ENCODE measurements around the gene SLTM.
"Not testable (repeated sequence)": the region's sequence is repeated elsewhere in the genome, so short reads cannot be mapped to it uniquely, and the experiment has no call there.

SLTM gene

DNA sequence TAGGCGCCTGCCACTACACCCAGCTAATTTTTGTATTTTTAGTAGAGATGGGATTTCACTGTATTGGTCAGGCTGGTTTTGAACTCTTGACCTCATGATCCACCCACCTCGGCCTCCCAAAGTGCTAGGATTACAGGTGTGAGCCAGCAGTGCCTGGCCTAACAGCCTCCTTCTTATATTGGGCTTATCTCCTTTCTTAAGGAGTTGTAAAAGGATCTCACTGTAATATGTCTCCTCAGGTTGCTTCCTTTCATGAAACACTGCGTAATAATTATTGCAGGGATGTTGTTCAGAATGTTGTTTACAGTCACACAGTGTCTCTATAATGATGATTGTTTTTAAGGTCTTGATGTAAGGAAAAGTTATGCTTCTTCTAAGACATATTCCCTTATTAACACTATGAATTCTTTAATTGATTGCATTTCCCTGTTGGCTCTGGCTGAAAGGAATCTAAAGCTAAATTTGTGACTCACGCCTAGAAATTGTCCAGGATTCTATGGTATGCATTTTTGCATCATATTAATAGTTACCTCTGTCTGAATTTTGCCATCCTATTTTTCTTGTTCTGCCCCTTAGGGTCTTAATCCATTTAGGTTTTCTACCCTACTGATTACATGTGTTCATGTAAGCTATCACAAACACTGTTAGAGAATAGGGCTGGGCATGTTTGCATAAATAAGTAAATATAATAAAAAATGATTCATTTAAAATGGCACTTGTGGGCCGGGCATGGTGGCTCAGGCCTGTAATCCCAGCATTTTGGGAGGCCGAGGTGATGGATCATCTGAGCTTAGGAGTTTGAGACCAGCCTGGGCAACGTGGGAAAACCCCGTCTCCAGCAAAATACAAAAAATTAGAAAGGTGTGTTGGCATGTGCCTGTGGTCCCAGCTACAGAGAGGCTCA is 29.4 kb upstream of the SLTM start:
- no peak overlapping the region for H3K4me3 ChIP-seq
- TF ChIP-seq EZH2 (IDR thresholded peaks at IDR 0.05) (no peak), FOXP2 (optimal IDR thresholded peaks at IDR 0.05; ENCODE audit: control extremely low read depth, extremely low read length, insufficient read depth) (no peak), POLR2AphosphoS5 (IDR thresholded peaks at IDR 0.05; ENCODE audit: borderline replicate concordance, low read depth, low read length) (no peak)
- H3K9ac ChIP-seq (ENCODE audit: insufficient read length), result no peak overlapping the region
- DNase-seq (ENCODE audit: low read depth, low spot score), result no peak
- no peak overlapping the region for H3K27ac ChIP-seq
- no peaks in the 10 kb centered on the region for H3K36me3 ChIP-seq (ENCODE audit: insufficient read depth, low read length)
- no peaks in the 10 kb centered on the region for H3K9me3 ChIP-seq (ENCODE audit: low read depth, low read length)

DNA sequence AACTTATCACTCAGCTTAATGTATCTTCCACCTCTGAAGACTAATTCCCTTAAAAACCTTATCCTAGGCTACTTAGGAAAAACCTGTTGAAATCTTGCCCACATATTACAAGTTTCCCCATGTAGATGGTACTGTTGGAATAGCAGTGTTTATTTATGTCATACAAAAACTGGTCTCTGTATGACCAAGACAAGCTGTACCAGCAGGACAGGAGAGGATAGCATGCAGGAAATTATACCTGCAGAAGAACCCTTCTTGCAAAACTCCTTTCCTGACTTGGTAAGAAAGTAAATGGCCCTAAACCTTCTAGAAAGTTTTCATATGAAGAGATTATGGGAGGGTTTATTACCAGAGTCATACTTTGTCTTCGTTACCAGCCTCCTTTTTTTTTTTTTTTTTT is 28.7 kb upstream of the SLTM start:
- Histone ChIP-seq H3K9ac (ENCODE audit: insufficient read length) (no peak overlapping the region), H3K9me3 (ENCODE audit: low read depth, low read length) (no peaks in the 10 kb centered on the region), H3K4me3 (no peak overlapping the region), H3K27ac (no peak overlapping the region), H3K36me3 (ENCODE audit: insufficient read depth, low read length) (no peaks in the 10 kb centered on the region)
- TF ChIP-seq FOXP2 (optimal IDR thresholded peaks at IDR 0.05; ENCODE audit: control extremely low read depth, extremely low read length, insufficient read depth) (no peak), EZH2 (IDR thresholded peaks at IDR 0.05) (no peak), POLR2AphosphoS5 (IDR thresholded peaks at IDR 0.05; ENCODE audit: borderline replicate concordance, low read depth, low read length) (no peak)
- no peak for DNase-seq (ENCODE audit: low read depth, low spot score)

DNA sequence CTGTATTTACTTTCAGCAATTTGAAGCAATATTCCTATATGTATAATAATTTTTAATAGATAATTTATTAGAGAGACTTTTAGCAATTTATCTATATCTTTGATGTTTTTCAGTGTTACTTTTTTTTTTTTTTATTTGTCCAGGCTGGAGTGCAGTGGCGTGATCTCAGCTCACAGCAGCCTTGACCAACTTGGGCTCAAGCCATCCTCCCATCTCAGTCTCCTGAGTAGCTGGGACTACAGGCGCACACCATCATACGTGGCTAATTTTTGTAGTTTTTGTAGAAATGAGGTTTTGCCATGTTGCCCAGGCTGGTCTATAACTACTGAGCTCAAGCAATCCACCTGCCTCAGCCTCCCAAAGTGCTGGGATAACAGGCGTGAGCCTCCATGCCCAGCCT is 25.3 kb upstream of the SLTM start:
- Histone ChIP-seq H3K36me3 (ENCODE audit: insufficient read depth, low read length) (no peaks in the 10 kb centered on the region), H3K9ac (ENCODE audit: insufficient read length) (no peak overlapping the region)
- no peak for DNase-seq (ENCODE audit: low read depth, low spot score)

DNA sequence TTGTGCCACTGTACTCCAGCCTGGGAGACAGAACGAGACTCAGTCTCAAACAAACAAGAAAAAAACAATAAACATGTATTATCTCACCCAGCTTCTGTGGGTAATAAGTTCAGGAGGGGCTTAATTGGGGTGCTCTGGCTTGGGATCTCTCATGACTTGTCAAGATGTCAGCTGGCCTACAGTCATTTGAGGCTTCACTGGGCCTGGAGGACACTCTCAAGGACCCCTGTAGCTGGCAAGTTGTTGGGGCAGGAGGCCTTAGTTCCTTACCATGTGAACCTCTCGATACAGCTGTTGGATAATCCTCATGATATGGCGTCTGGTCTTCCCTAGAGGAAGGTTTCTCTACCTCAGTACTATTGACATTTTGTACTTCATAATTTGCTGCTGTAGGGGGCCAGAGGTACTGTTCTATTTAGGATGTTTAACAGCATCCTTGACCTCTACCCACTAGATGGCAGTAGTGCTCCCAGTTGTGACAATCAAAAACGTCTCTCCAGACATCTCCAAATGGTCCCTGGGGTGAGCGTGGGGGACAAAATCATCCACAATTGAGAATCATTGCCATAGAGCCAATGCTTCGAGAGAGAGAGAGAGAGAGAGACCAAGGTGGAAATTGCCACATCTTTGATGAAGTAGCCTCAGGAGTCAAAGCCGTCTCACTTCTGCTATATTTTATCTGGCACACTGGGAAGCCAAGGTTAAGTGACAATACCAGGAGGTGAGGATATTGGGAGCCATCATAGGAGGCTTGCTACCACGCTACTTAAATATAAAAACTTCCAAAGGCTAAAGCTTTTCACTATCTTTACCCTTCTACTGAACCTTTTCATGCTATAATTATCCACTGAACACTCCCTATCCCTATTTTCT is 23.9 kb upstream of the SLTM start:
- DNase-seq (ENCODE audit: low read depth, low spot score), result no peak

More for the DNA sequence above, 25.3 kb upstream of the SLTM start:
- Histone ChIP-seq H3K9me3 (ENCODE audit: low read depth, low read length) (no peaks in the 10 kb centered on the region), H3K4me3 (no peak overlapping the region), H3K27ac (no peak overlapping the region)
- TF ChIP-seq POLR2AphosphoS5 (IDR thresholded peaks at IDR 0.05; ENCODE audit: borderline replicate concordance, low read depth, low read length), result no peak

DNA sequence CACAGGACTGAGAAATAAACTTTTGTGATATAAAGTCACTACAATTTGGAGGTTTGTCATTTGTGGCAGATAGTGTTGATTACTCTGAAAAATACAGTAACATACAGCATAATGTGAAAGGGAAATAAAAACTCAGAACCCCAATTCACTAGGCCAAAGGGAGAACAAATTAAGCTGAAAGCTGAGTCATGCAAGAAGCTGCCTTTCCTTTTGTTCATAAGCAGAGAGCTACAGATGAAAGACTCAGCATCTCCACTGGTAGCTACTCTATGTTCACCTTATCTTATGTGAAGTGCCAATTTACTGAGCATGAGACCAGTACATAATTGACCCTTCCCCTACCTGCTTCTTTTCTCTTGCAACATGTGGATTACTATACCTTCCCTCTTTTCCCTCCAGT is 19.3 kb upstream of the SLTM start:
- Histone ChIP-seq H3K36me3 (ENCODE audit: insufficient read depth, low read length) (no peaks in the 10 kb centered on the region), H3K9ac (ENCODE audit: insufficient read length) (no peak overlapping the region), H3K27ac (no peak overlapping the region), H3K4me3 (no peak overlapping the region), H3K9me3 (ENCODE audit: low read depth, low read length) (no peaks in the 10 kb centered on the region)
- TF ChIP-seq EZH2 (IDR thresholded peaks at IDR 0.05), result no peak
- TF ChIP-seq FOXP2 (optimal IDR thresholded peaks at IDR 0.05; ENCODE audit: control extremely low read depth, extremely low read length, insufficient read depth), result no peak
- no peak for TF ChIP-seq POLR2AphosphoS5 (IDR thresholded peaks at IDR 0.05; ENCODE audit: borderline replicate concordance, low read depth, low read length)
- no peak for DNase-seq (ENCODE audit: low read depth, low spot score)

More for the DNA sequence above, 23.9 kb upstream of the SLTM start:
- Histone ChIP-seq H3K4me3 (no peak overlapping the region), H3K9me3 (ENCODE audit: low read depth, low read length) (no peaks in the 10 kb centered on the region), H3K27ac (no peak overlapping the region), H3K9ac (ENCODE audit: insufficient read length) (no peak overlapping the region), H3K36me3 (ENCODE audit: insufficient read depth, low read length) (no peaks in the 10 kb centered on the region)
- no peak for TF ChIP-seq FOXP2 (optimal IDR thresholded peaks at IDR 0.05; ENCODE audit: control extremely low read depth, extremely low read length, insufficient read depth)
- no peak for TF ChIP-seq EZH2 (IDR thresholded peaks at IDR 0.05)
- no peak for TF ChIP-seq POLR2AphosphoS5 (IDR thresholded peaks at IDR 0.05; ENCODE audit: borderline replicate concordance, low read depth, low read length)

DNA sequence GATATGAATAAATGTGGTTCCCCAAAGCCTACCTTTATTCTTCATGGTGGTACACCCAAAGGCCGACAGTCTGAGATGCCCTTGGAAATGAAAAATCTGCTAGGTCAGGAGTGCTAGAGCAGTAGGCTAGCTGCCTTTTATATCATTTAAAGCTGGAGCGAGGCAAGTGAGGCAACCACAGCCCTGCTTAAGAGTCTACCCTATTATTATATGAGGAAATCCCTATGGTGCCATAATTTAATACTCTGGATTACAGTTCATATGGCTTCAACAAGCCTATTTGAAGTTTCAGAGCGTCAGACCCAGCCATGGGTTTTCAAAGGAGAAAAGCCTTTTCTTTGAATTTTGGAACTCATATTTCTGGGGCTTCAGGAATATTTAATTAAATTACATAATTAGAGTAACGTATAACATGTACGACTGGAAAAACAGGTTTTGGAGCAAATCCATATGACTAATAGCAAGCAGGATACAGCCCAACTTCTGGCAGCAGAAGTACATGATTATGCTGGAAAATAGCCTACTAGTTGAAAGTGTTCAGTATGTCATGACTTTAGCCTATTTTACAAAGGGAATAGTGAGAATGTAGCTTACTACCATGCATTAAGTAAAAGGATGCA is 18.0 kb upstream of the SLTM start:
- no peak for DNase-seq (ENCODE audit: low read depth, low spot score)

DNA sequence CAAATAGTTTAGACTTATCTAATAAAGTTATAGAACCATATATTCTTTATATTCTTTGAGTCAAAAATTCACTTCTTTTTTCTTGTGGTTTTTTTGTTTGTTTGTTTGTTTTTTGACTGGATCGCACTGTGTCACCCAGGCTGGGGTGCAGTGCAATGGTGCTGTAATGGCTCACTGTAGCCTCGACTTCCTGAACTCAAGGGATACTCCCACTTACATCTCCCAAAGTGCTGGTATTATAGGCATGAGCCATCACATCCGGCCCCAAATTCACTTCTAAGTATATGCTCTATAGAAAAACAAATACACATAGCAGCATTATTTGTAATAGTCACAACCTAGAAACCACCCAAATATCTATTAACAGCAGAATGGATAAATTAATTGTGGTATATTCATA is 13.7 kb upstream of the SLTM start:
- Histone ChIP-seq H3K9ac (ENCODE audit: insufficient read length) (no peak overlapping the region), H3K36me3 (ENCODE audit: insufficient read depth, low read length) (no peaks in the 10 kb centered on the region), H3K4me3 (no peak overlapping the region), H3K9me3 (ENCODE audit: low read depth, low read length) (no peaks in the 10 kb centered on the region), H3K27ac (no peak overlapping the region)
- TF ChIP-seq EZH2 (IDR thresholded peaks at IDR 0.05) (no peak), FOXP2 (optimal IDR thresholded peaks at IDR 0.05; ENCODE audit: control extremely low read depth, extremely low read length, insufficient read depth) (no peak), POLR2AphosphoS5 (IDR thresholded peaks at IDR 0.05; ENCODE audit: borderline replicate concordance, low read depth, low read length) (no peak)
- no peak for DNase-seq (ENCODE audit: low read depth, low spot score)

More for the DNA sequence above, 18.0 kb upstream of the SLTM start:
- Histone ChIP-seq H3K36me3 (ENCODE audit: insufficient read depth, low read length) (no peaks in the 10 kb centered on the region), H3K9ac (ENCODE audit: insufficient read length) (no peak overlapping the region), H3K27ac (no peak overlapping the region), H3K9me3 (ENCODE audit: low read depth, low read length) (no peaks in the 10 kb centered on the region), H3K4me3 (no peak overlapping the region)
- no peak for TF ChIP-seq FOXP2 (optimal IDR thresholded peaks at IDR 0.05; ENCODE audit: control extremely low read depth, extremely low read length, insufficient read depth)
- TF ChIP-seq POLR2AphosphoS5 (IDR thresholded peaks at IDR 0.05; ENCODE audit: borderline replicate concordance, low read depth, low read length), result no peak
- no peak for TF ChIP-seq EZH2 (IDR thresholded peaks at IDR 0.05)

DNA sequence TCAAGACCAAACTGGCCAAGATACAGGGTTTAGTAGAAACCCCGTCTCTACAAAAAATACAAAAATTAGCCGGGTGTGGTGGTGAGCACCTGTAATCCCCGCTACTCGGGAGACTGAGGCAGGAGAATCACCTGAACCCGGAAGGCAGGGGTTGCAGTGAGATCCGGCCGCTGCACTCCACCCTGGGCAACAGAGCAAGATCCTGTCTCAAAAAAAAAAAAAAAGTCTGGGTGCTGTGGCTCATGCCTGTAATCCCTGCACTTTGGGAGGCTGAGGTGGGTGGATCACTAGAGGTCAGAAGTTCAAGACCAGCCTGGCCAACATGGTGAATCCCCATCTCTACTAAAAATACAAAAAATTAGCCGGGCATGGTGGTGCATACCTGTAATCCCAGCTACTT is 1.5 kb upstream of the SLTM start:
- H3K9ac ChIP-seq (ENCODE audit: insufficient read length); H3K4me3 ChIP-seq; H3K9me3 ChIP-seq (ENCODE audit: low read depth, low read length); H3K27ac ChIP-seq; DNase-seq (ENCODE audit: low read depth, low spot score); H3K36me3 ChIP-seq (ENCODE audit: insufficient read depth, low read length): not testable (repeated sequence)
